22Rv1 (cell line): ENCODE measurements around the gene ATXN1L.

Experiments
- H3K27ac ChIP-seq: fragments of 450-650 bp; 2 replicates; pipeline ENCODE4 v1.5.1; 2017
- ZFX ChIP-seq: fragments of 450-650 bp; IDR thresholded peaks from 2 replicates; pipeline ENCODE4 v1.6.1; 2017; ENCODE audit warnings: antibody characterized with exemption, borderline replicate concordance
- TF ChIP-seq, protein P1 (sequence below): fragments of 450-650 bp; IDR thresholded peaks from 2 replicates; pipeline ENCODE4 v1.5.1; 2017; ENCODE audit warnings: mild to moderate bottlenecking

The ATXN1L gene

DNA sequence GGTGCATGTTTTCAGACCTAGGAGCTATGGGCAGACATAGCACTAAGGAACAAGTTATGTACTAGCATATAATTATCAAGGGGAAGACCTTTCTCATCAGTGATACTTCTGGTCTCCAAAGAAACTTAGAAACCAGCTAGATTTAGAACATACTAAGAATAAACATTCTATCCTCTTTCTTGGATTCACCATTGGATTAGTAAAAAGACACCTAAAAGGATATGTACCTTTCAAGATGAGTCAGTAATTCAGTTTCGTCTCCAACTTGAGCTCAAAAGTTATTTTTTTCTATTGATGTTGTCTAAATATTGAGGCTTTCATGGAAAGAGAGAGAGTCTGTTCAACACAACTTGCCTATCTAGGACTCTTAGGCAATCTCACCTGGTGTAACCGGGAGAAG is 25.0 kb downstream of the ATXN1L start:
- TF ChIP-seq, protein P1, sequence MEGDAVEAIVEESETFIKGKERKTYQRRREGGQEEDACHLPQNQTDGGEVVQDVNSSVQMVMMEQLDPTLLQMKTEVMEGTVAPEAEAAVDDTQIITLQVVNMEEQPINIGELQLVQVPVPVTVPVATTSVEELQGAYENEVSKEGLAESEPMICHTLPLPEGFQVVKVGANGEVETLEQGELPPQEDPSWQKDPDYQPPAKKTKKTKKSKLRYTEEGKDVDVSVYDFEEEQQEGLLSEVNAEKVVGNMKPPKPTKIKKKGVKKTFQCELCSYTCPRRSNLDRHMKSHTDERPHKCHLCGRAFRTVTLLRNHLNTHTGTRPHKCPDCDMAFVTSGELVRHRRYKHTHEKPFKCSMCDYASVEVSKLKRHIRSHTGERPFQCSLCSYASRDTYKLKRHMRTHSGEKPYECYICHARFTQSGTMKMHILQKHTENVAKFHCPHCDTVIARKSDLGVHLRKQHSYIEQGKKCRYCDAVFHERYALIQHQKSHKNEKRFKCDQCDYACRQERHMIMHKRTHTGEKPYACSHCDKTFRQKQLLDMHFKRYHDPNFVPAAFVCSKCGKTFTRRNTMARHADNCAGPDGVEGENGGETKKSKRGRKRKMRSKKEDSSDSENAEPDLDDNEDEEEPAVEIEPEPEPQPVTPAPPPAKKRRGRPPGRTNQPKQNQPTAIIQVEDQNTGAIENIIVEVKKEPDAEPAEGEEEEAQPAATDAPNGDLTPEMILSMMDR, result no peak
- TF ChIP-seq ZFX, result no peak
- H3K27ac ChIP-seq, result no peak overlapping the region

DNA sequence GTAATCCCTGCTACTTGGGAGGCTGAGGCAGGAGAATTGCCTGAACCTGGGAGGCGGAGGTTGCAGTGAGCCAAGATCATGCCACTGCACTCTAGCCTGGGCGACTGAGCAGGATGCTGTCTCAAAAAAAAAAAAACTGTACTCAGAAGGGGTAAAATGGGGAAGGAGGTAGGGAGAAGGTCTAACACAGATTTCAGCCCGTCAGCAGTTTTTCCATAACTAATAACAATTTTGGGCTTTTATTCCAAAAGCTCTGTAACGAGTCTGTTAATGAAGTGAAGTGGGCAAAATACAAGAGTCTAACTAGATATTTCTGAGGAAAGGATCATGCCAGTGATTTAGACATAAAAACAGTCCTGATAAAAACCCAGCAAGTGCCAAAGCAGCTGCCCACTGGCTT is 27.4 kb downstream of the ATXN1L start:
- H3K27ac ChIP-seq, result no peak overlapping the region
- TF ChIP-seq ZFX, result no peak
- TF ChIP-seq, protein P1, result no peak

DNA sequence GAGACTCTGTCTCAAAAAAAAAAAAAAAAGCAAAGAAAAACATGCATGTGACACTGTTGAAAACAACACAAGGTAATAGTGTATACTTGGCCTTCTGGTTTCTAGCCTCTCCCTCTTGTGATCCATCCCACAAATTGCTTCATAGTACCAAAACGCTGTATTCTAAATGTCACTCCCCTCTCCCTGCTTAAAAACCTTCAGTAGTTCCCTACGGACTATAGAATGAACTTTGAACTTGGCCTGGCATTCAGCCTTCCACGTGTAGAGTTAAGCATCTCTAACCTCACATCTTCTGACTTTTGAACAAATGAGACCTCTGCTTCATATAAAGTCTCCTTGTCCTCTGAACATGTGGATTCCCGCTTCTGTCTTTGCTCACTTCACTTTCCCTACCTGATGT is 33.1 kb downstream of the ATXN1L start:
- TF ChIP-seq ZFX, result no peak
- TF ChIP-seq, protein P1, result no peak
- H3K27ac ChIP-seq, result no peak overlapping the region

DNA sequence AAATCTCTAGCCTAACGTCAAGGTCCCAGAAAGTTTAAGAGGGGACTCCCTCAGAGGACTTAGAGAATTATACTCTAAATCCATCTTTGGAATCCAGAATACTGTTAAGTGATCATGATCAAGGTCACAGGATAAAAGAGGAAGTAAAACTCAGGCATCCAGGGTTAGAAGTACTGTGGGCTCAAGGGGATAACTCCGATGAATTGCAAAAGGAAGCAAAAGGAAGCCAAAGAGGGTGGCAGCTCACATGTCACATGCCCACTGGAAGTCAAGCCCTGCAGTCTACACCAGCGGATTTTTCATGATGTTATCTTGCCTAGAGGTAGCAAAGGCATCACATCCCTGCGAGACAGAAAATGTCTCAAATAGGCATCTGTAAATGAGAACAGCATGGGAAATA is 34.4 kb downstream of the ATXN1L start:
- TF ChIP-seq, protein P1, result no peak
- no peak for TF ChIP-seq ZFX
- H3K27ac ChIP-seq, result no peak overlapping the region

DNA sequence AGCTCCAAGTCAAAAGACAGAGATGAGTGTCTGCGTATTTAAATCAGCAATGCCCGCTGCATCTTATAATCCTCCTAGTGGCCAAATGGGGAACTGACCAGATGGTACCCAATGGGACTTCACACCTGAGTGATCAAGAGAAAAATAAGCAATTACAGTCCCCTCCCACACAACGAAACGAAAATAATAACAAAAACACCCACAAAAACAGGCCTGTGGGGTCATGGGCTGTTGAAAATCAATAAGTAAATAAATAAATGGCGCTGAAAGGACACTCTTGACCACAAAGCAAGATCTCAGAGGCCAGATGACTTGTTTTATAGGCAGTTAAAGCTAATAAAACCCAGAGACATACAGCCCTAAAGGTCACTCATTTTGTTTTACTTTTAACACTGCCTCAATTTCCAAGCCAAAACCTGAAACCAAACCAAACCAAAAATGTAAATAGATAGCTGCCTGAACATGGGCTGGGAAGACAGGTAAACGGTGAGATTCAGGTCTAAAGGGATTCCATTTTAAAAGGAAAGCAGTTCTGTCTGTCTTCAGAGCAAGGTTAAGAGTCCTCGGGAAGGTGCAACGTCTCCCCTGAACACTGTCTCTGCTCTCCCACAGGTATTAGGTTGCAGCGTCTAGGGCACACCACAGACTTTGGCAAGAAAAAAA is 36.9 kb downstream of the ATXN1L start:
- no peak for TF ChIP-seq ZFX
- TF ChIP-seq, protein P1, result peak; percentile 89
- H3K27ac ChIP-seq, result peak overlapping the region; percentile 92

DNA sequence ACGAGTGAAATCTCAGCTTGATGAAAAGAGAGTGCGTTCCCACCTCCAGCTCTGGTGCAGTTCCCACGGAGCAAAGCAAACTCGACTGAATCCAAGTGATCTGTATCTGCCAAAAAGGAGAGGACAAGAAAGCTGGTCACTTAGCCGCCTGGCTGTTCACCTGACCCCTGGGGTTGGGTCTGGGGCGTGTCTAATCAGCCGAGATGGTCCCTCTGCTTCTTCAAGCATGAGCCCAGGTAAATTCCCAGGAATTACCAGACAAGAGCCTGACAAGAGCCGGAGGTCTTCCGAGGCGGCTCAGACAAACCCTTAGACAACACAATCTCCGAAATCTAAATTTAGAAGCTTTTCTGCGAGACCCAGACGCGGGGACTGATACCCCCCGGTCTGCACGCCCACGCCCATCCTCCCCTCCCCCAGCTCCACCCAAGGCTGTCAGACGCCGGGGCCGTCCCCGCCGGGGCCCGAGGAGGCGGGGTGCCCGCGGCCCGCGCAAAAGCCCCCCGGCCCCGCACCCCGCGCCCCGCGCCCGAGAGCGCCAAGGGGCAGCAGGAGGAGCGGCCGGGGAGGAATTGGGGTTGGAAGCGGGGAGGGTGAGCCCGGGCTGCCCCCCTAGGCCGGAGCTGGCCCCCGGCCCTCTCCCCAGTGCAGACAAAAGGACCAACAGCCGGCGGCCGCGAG is 37.5 kb downstream of the ATXN1L start:
- peak overlapping the region; percentile 92 for H3K27ac ChIP-seq
- TF ChIP-seq ZFX, result no peak
- TF ChIP-seq, protein P1, result no peak
